ENCODE measurements around the gene NCOA6.

Gene NCOA6

GRCh38 chr20:34871320-34871926 is 46.0 kb upstream of the NCOA6 start:
- ChIA-PET CTCF (interaction anchor here (1.1 to 6.1 kb wide), 4 partner anchors 8 to 91 kb away, joined by 3 to 87 read pairs (median 18); partner anchors contain the start of genes GSS and MYH7B), POLR2A (no interaction called here)
- no peak for DNase-seq
- H3K36me3 ChIP-seq (ENCODE audit: control insufficient read depth in 4 of 4, insufficient read depth in 4 of 4, low read length in 3 of 4): no peaks in the 10 kb centered on the region
- no peak overlapping the region for H3K27ac ChIP-seq (ENCODE audit: insufficient read depth in 1 of 2, low read depth in 1 of 2, low read length in 2 of 2, poor library complexity in 1 of 2, severe bottlenecking in 2 of 2)
- 100% methylated on average over 4 of the region's 7 CpGs for WGBS (ENCODE audit: insufficient coverage)
- H3K27me3 ChIP-seq (replicated peaks in 2 of 5; ENCODE audit: control insufficient read depth in 4 of 5, insufficient read depth in 5 of 5, low read length in 4 of 5): peaks cover 0 to 3% (median 0%) of the 10 kb centered on the region in 5 experiments
- H3K4me1 ChIP-seq (ENCODE audit: control extremely low read depth in 1 of 4, control insufficient read depth in 4 of 4, insufficient read depth in 4 of 4, low read length in 3 of 4): peaks cover 4 to 35% (median 30%) of the 10 kb centered on the region in 4 experiments
- no peaks in the 10 kb centered on the region for H3K9me3 ChIP-seq (ENCODE audit: control extremely low read depth in 1 of 5, control insufficient read depth in 4 of 5, insufficient read depth in 2 of 5, low read depth in 1 of 5, low read length in 4 of 5)
- no peak overlapping the region for H3K4me3 ChIP-seq (ENCODE audit: control insufficient read depth in 1 of 7, extremely low read depth in 1 of 7, insufficient read depth in 4 of 7, low read depth in 2 of 7, low read length in 6 of 7)

GRCh38 chr20:34864216-34864615 is 38.8 kb upstream of the NCOA6 start:
- peaks cover 0 to 3% (median 0%) of the 10 kb centered on the region in 4 experiments for H3K36me3 ChIP-seq (ENCODE audit: control insufficient read depth in 4 of 4, insufficient read depth in 4 of 4, low read length in 3 of 4)
- DNase-seq: no peak
- WGBS (ENCODE audit: insufficient coverage): 95% methylated on average over 5 of the region's 5 CpGs
- H3K4me3 ChIP-seq (ENCODE audit: control insufficient read depth in 1 of 7, extremely low read depth in 1 of 7, insufficient read depth in 4 of 7, low read depth in 2 of 7, low read length in 6 of 7): no peak overlapping the region
- no peak overlapping the region for H3K27ac ChIP-seq (ENCODE audit: insufficient read depth in 1 of 2, low read depth in 1 of 2, low read length in 2 of 2, poor library complexity in 1 of 2, severe bottlenecking in 2 of 2)
- H3K9me3 ChIP-seq (ENCODE audit: control extremely low read depth in 1 of 5, control insufficient read depth in 4 of 5, insufficient read depth in 2 of 5, low read depth in 1 of 5, low read length in 4 of 5): no peaks in the 10 kb centered on the region
- CTCF ChIA-PET: interaction anchor here (1.2 to 1.6 kb wide), 3 partner anchors 10 to 31 kb away, joined by 3 to 5 read pairs (median 4); no protein-coding TSS in a partner anchor
- H3K27me3 ChIP-seq (replicated peaks in 2 of 5; ENCODE audit: control insufficient read depth in 4 of 5, insufficient read depth in 5 of 5, low read length in 4 of 5): no peaks in the 10 kb centered on the region
- POLR2A ChIA-PET: no interaction called here
- peaks cover 0 to 4% (median 2%) of the 10 kb centered on the region in 4 experiments for H3K4me1 ChIP-seq (ENCODE audit: control extremely low read depth in 1 of 4, control insufficient read depth in 4 of 4, insufficient read depth in 4 of 4, low read length in 3 of 4)

GRCh38 chr20:34863421-34863965 is 38.0 kb upstream of the NCOA6 start:
- ChIA-PET CTCF (interaction anchor here (0.8 to 1.4 kb wide), 6 partner anchors 8 to 31 kb away, joined by 3 to 4 read pairs (median 3); partner anchors contain the start of gene GGT7), POLR2A (no interaction called here)
- peaks cover 0 to 4% (median 2%) of the 10 kb centered on the region in 4 experiments for H3K4me1 ChIP-seq (ENCODE audit: control extremely low read depth in 1 of 4, control insufficient read depth in 4 of 4, insufficient read depth in 4 of 4, low read length in 3 of 4)
- 97% methylated on average over 25 of the region's 32 CpGs for WGBS (ENCODE audit: insufficient coverage)
- H3K9me3 ChIP-seq (ENCODE audit: control extremely low read depth in 1 of 5, control insufficient read depth in 4 of 5, insufficient read depth in 2 of 5, low read depth in 1 of 5, low read length in 4 of 5): no peaks in the 10 kb centered on the region
- H3K27ac ChIP-seq (ENCODE audit: insufficient read depth in 1 of 2, low read depth in 1 of 2, low read length in 2 of 2, poor library complexity in 1 of 2, severe bottlenecking in 2 of 2): no peak overlapping the region
- H3K27me3 ChIP-seq (replicated peaks in 2 of 5; ENCODE audit: control insufficient read depth in 4 of 5, insufficient read depth in 5 of 5, low read length in 4 of 5): no peaks in the 10 kb centered on the region
- no peak for DNase-seq
- no peak overlapping the region for H3K4me3 ChIP-seq (ENCODE audit: control insufficient read depth in 1 of 7, extremely low read depth in 1 of 7, insufficient read depth in 4 of 7, low read depth in 2 of 7, low read length in 6 of 7)
- peaks cover 0 to 3% (median 0%) of the 10 kb centered on the region in 4 experiments for H3K36me3 ChIP-seq (ENCODE audit: control insufficient read depth in 4 of 4, insufficient read depth in 4 of 4, low read length in 3 of 4)

GRCh38 chr20:34862724-34863123 is 37.3 kb upstream of the NCOA6 start:
- Histone ChIP-seq H3K4me3 (ENCODE audit: control insufficient read depth in 1 of 7, extremely low read depth in 1 of 7, insufficient read depth in 4 of 7, low read depth in 2 of 7, low read length in 6 of 7) (no peak overlapping the region), H3K36me3 (ENCODE audit: control insufficient read depth in 4 of 4, insufficient read depth in 4 of 4, low read length in 3 of 4) (peaks cover 0 to 3% (median under 1%) of the 10 kb centered on the region in 4 experiments), H3K9me3 (ENCODE audit: control extremely low read depth in 1 of 5, control insufficient read depth in 4 of 5, insufficient read depth in 2 of 5, low read depth in 1 of 5, low read length in 4 of 5) (no peaks in the 10 kb centered on the region), H3K4me1 (ENCODE audit: control extremely low read depth in 1 of 4, control insufficient read depth in 4 of 4, insufficient read depth in 4 of 4, low read length in 3 of 4) (peaks cover 0 to 4% (median 2%) of the 10 kb centered on the region in 4 experiments), H3K27me3 (replicated peaks in 2 of 5; ENCODE audit: control insufficient read depth in 4 of 5, insufficient read depth in 5 of 5, low read length in 4 of 5) (no peaks in the 10 kb centered on the region), H3K27ac (ENCODE audit: insufficient read depth in 1 of 2, low read depth in 1 of 2, low read length in 2 of 2, poor library complexity in 1 of 2, severe bottlenecking in 2 of 2) (no peak overlapping the region)
- WGBS (ENCODE audit: insufficient coverage): 98% methylated on average over 12 of the region's 12 CpGs
- DNase-seq: no peak
- CTCF ChIA-PET: interaction anchor here (0.6 to 1.6 kb wide), 8 partner anchors 9 to 136 kb away, joined by 3 to 4 read pairs (median 3); partner anchors contain the start of gene GGT7
- POLR2A ChIA-PET: no interaction called here

GRCh38 chr20:34861386-34862084 is 36.1 kb upstream of the NCOA6 start:
- 70% methylated on average over 2 of the region's 7 CpGs for WGBS (ENCODE audit: insufficient coverage)
- Histone ChIP-seq H3K4me1 (ENCODE audit: control extremely low read depth in 1 of 4, control insufficient read depth in 4 of 4, insufficient read depth in 4 of 4, low read length in 3 of 4) (peaks cover 0 to 4% (median 2%) of the 10 kb centered on the region in 4 experiments), H3K4me3 (ENCODE audit: control insufficient read depth in 1 of 7, extremely low read depth in 1 of 7, insufficient read depth in 4 of 7, low read depth in 2 of 7, low read length in 6 of 7) (no peak overlapping the region), H3K36me3 (ENCODE audit: control insufficient read depth in 4 of 4, insufficient read depth in 4 of 4, low read length in 3 of 4) (peaks cover 0 to 11% (median under 1%) of the 10 kb centered on the region in 4 experiments), H3K27me3 (replicated peaks in 2 of 5; ENCODE audit: control insufficient read depth in 4 of 5, insufficient read depth in 5 of 5, low read length in 4 of 5) (no peaks in the 10 kb centered on the region), H3K27ac (ENCODE audit: insufficient read depth in 1 of 2, low read depth in 1 of 2, low read length in 2 of 2, poor library complexity in 1 of 2, severe bottlenecking in 2 of 2) (no peak overlapping the region), H3K9me3 (ENCODE audit: control extremely low read depth in 1 of 5, control insufficient read depth in 4 of 5, insufficient read depth in 2 of 5, low read depth in 1 of 5, low read length in 4 of 5) (no peaks in the 10 kb centered on the region)
- peak in 1 of 3 donors; percentile 9 for DNase-seq
- POLR2A ChIA-PET: no interaction called here
- CTCF ChIA-PET: interaction anchor here (0.8 to 1.6 kb wide), 5 partner anchors 8 to 102 kb away, joined by 3 to 4 read pairs (median 3); partner anchors contain the start of gene GGT7

GRCh38 chr20:34859826-34860545 is 34.5 kb upstream of the NCOA6 start:
- 100% methylated on average over 5 of the region's 9 CpGs for WGBS (ENCODE audit: insufficient coverage)

More at GRCh38 chr20:34859826-34860545, 34.5 kb upstream of the NCOA6 start:
- H3K36me3 ChIP-seq (ENCODE audit: control insufficient read depth in 4 of 4, insufficient read depth in 4 of 4, low read length in 3 of 4): peaks cover 0 to 12% (median under 1%) of the 10 kb centered on the region in 4 experiments
- DNase-seq: no peak
- no peak overlapping the region for H3K4me3 ChIP-seq (ENCODE audit: control insufficient read depth in 1 of 7, extremely low read depth in 1 of 7, insufficient read depth in 4 of 7, low read depth in 2 of 7, low read length in 6 of 7)
- peaks cover 0 to 4% (median 2%) of the 10 kb centered on the region in 4 experiments for H3K4me1 ChIP-seq (ENCODE audit: control extremely low read depth in 1 of 4, control insufficient read depth in 4 of 4, insufficient read depth in 4 of 4, low read length in 3 of 4)
- POLR2A ChIA-PET: no interaction called here
- H3K9me3 ChIP-seq (ENCODE audit: control extremely low read depth in 1 of 5, control insufficient read depth in 4 of 5, insufficient read depth in 2 of 5, low read depth in 1 of 5, low read length in 4 of 5): no peaks in the 10 kb centered on the region
- CTCF ChIA-PET: no interaction called here
- H3K27ac ChIP-seq (ENCODE audit: insufficient read depth in 1 of 2, low read depth in 1 of 2, low read length in 2 of 2, poor library complexity in 1 of 2, severe bottlenecking in 2 of 2): no peak overlapping the region
- no peaks in the 10 kb centered on the region for H3K27me3 ChIP-seq (replicated peaks in 2 of 5; ENCODE audit: control insufficient read depth in 4 of 5, insufficient read depth in 5 of 5, low read length in 4 of 5)
